Left ventricle myocardium inferior (tissue), 1 donor: ENCODE measurements around the gene RIT2. TPM values are rescaled to one million over a fixed set of nuclear protein-coding genes. Genes with fewer than 3 reads are reported as not detected.

Experiments used
- DNase-seq: peaks from one replicate; pipeline ENCODE4 v3.0.0-alpha.2; 2020
- H3K27ac ChIP-seq: fragments of 200-600 bp; replicated peaks from 2 replicates; pipeline ENCODE4 v1.8.0; 2021
- H3K27me3 ChIP-seq: fragments of 200-600 bp; 2 replicates; pipeline ENCODE4 v1.8.0; 2021; ENCODE audit warnings: low read depth
- H3K36me3 ChIP-seq: fragments of 200-600 bp; 2 replicates; pipeline ENCODE4 v1.8.0; 2021
- H3K4me1 ChIP-seq: fragments of 200-600 bp; 2 replicates; pipeline ENCODE4 v1.8.0; 2021
- H3K4me3 ChIP-seq: fragments of 200-600 bp; 2 replicates; pipeline ENCODE4 v1.8.0; 2021; ENCODE audit warnings: mild to moderate bottlenecking, moderate library complexity
- H3K9me3 ChIP-seq: fragments of 200-600 bp; replicated peaks from 2 replicates; pipeline ENCODE4 v1.8.0; 2021
- intact Hi-C: fragments of 100-400 bp; cut with micrococcal nuclease; formaldehyde crosslinking; loops from one replicate; pipeline ENCODE4 v1.11.0; 2022
- total RNA-seq: library from RNA; stranded (reverse); fragmentation: NEBNext Ultra II Directional; extraction: Animal tissue kit (Norgen Biotek cat#: 25700); gene quantifications from one replicate; pipeline ENCODE4 v1.2.1, GENCODE V29; 2021
- TF ChIP-seq, protein P1 (sequence below): fragments of 200-600 bp; IDR thresholded peaks from 2 replicates; pipeline ENCODE4 v1.8.0; 2021; ENCODE audit warnings: antibody characterized with exemption, mild to moderate bottlenecking, borderline replicate concordance
- donor health status: DM: no; HTN: yes; CAD: no; lungs with severe emphysema.

Gene RIT2
- total RNA-seq, 1 donor from 2014 or later = not detected

- intact Hi-C loops = no loop called here
- no peaks in the 10 kb centered on the region for H3K27me3 ChIP-seq
- TF ChIP-seq, protein P1, sequence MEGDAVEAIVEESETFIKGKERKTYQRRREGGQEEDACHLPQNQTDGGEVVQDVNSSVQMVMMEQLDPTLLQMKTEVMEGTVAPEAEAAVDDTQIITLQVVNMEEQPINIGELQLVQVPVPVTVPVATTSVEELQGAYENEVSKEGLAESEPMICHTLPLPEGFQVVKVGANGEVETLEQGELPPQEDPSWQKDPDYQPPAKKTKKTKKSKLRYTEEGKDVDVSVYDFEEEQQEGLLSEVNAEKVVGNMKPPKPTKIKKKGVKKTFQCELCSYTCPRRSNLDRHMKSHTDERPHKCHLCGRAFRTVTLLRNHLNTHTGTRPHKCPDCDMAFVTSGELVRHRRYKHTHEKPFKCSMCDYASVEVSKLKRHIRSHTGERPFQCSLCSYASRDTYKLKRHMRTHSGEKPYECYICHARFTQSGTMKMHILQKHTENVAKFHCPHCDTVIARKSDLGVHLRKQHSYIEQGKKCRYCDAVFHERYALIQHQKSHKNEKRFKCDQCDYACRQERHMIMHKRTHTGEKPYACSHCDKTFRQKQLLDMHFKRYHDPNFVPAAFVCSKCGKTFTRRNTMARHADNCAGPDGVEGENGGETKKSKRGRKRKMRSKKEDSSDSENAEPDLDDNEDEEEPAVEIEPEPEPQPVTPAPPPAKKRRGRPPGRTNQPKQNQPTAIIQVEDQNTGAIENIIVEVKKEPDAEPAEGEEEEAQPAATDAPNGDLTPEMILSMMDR = no peak
- DNase-seq = no peak
- no peaks in the 10 kb centered on the region for H3K9me3 ChIP-seq
- H3K36me3 ChIP-seq = no peaks in the 10 kb centered on the region
- no peaks in the 10 kb centered on the region for H3K4me1 ChIP-seq
- no peak overlapping the region for H3K27ac ChIP-seq
- H3K4me3 ChIP-seq = no peak overlapping the region
Measured at GRCh38 chr18:43001821-43002220, 113.7 kb downstream of the RIT2 start.

DNA sequence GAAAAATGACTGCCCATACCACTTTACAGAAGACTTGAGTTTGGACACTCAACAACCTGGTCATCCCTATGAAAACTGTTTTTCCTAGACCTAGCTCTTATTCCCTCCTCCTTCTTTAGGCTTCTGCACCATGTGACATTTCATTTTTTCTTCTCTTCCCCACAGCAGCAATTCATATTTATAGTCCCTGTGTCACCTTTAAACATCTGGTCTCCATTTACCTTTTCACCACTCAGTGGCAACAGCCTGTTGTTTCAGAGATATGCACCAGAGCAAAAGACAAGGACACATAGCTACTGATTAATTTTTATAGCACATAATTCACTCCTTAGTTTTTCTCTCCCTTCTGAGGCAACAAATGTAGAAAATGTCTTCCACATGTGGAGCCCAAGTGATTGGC lies 118.7 kb downstream of the RIT2 start:
- H3K4me1 ChIP-seq = no peaks in the 10 kb centered on the region
- no peaks in the 10 kb centered on the region for H3K27me3 ChIP-seq
- intact Hi-C loops = no loop called here
- no peak overlapping the region for H3K4me3 ChIP-seq
- H3K36me3 ChIP-seq = no peaks in the 10 kb centered on the region
- H3K27ac ChIP-seq = no peak overlapping the region
- no peak for DNase-seq
- TF ChIP-seq, protein P1 = no peak
- H3K9me3 ChIP-seq = no peaks in the 10 kb centered on the region

DNA sequence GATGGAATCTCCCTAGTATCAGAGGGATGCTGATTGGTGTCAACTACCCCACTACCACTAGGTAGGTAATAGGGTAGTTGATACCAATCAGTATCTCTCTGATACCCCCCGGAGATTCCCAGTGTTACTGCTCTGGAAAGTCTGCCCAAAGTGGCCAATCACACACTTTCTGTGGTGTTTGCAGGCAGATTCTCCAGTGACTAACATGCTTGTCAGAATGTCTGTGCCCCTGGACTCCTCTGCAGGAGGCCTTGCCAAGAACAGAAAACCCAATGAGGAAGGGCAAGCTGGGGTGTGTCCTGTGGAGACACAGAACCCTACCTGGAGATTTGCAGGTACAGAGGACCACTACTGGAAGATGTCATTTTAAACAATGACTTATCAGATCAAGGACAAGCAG lies 135.1 kb downstream of the RIT2 start:
- H3K9me3 ChIP-seq = no peaks in the 10 kb centered on the region
- no peak for DNase-seq
- intact Hi-C loops = no loop called here
- no peak overlapping the region for H3K27ac ChIP-seq
- TF ChIP-seq, protein P1 = no peak
- no peaks in the 10 kb centered on the region for H3K4me1 ChIP-seq
- no peak overlapping the region for H3K4me3 ChIP-seq
- H3K36me3 ChIP-seq = no peaks in the 10 kb centered on the region
- no peaks in the 10 kb centered on the region for H3K27me3 ChIP-seq

GRCh38 chr18:42977982-42978637 lies 137.4 kb downstream of the RIT2 start:
- intact Hi-C loops = no loop called here

GRCh38 chr18:42976869-42977590 lies 138.5 kb downstream of the RIT2 start:
- Histone ChIP-seq H3K4me3 (no peak overlapping the region), H3K36me3 (no peaks in the 10 kb centered on the region), H3K27ac (no peak overlapping the region), H3K4me1 (no peaks in the 10 kb centered on the region), H3K27me3 (no peaks in the 10 kb centered on the region), H3K9me3 (no peaks in the 10 kb centered on the region)
- no peak for DNase-seq
- TF ChIP-seq, protein P1 = no peak
- intact Hi-C loops = no loop called here

More at GRCh38 chr18:42977982-42978637, 137.4 kb downstream of the RIT2 start:
- DNase-seq = no peak
- TF ChIP-seq, protein P1 = no peak
- Histone ChIP-seq H3K36me3 (no peaks in the 10 kb centered on the region), H3K4me3 (no peak overlapping the region), H3K27ac (no peak overlapping the region), H3K9me3 (no peaks in the 10 kb centered on the region), H3K27me3 (no peaks in the 10 kb centered on the region), H3K4me1 (no peaks in the 10 kb centered on the region)
